GM12892 (cell line): ENCODE results near the gene TEX51.

Experiments used
- POLR2A ChIP-seq: IDR thresholded peaks from 2 replicates; pipeline ENCODE4 v1.6.1; 2011; ENCODE audit warnings: low read depth, low read length, control low read depth
- POLR2AphosphoS5 ChIP-seq: IDR thresholded peaks from 2 replicates; pipeline ENCODE4 v1.6.1; 2011; ENCODE audit warnings: low read depth, low read length, control low read depth

GRCh38 chr2:126857502-126857901 lies 41.2 kb upstream of the TEX51 start:
- no peak for TF ChIP-seq POLR2A
- no peak for TF ChIP-seq POLR2AphosphoS5
